Kidney (tissue), 14 donors: ENCODE results near the gene CTIF. TPM values are rescaled to one million over a fixed set of nuclear protein-coding genes. Genes with fewer than 3 reads are reported as not detected.
A peak's percentile ranks its signal among the peaks of the same experiment; 100 is the strongest.

Source experiments
- DNase-seq, 5 donors: peaks; one replicate each; pipeline ENCODE4 v3.0.0-alpha.2; 2013 to 2020
- FAIRE-seq: peaks from 2 replicates; lab custom pipeline; 2012; peaks lifted over from hg19 to GRCh38; lab: Jason Lieb, UNC
- H3K27ac ChIP-seq, 2 donors: one replicate each; pipeline ENCODE4 v1.7.0; 2013; ENCODE audit warnings: low read depth in 2 of 2, low read length in 2 of 2, inconsistent platforms in 1 of 2
- H3K27me3 ChIP-seq: one replicate; pipeline ENCODE4 v1.7.1; 2013; ENCODE audit warnings: low read length, inconsistent platforms; ENCODE audit not compliant: control insufficient read depth, insufficient read depth
- H3K36me3 ChIP-seq, 3 donors: one replicate each; pipeline versions ENCODE4 v1.7.0 to v1.7.1; 2013; ENCODE audit warnings: low read length in 3 of 3, control low read depth in 1 of 3, inconsistent platforms in 1 of 3; ENCODE audit not compliant: insufficient read depth in 3 of 3, control insufficient read depth in 2 of 3
- H3K4me1 ChIP-seq, 3 donors: one replicate each; pipeline versions ENCODE4 v1.7.0 to v1.7.1; 2013; ENCODE audit warnings: low read length in 3 of 3, inconsistent platforms in 1 of 3, low read depth in 1 of 3; ENCODE audit not compliant: control insufficient read depth in 2 of 3, insufficient read depth in 2 of 3
- H3K4me3 ChIP-seq, 3 donors: one replicate each; pipeline versions ENCODE4 v1.7.0 to v1.8.1; 2013; ENCODE audit warnings: low read length in 3 of 3, control low read depth in 1 of 3, inconsistent platforms in 1 of 3
- H3K9ac ChIP-seq, 3 donors: one replicate each; pipeline versions ENCODE4 v1.7.0 to v1.7.1; 2013; ENCODE audit warnings: low read length in 3 of 3, control low read depth in 1 of 3, inconsistent platforms in 1 of 3
- H3K9me3 ChIP-seq, 3 donors: one replicate each; pipeline versions ENCODE4 v1.7.0 to v1.7.1; 2013; ENCODE audit warnings: low read length in 3 of 3, control low read depth in 1 of 3, inconsistent platforms in 1 of 3; ENCODE audit not compliant: control insufficient read depth in 2 of 3, insufficient read depth in 1 of 3
- intact Hi-C: fragments of 100-400 bp; cut with DNase I; formaldehyde crosslinking; loops from one replicate; pipeline ENCODE4 v1.11.1; 2022
- polyA plus RNA-seq: library from polyadenylated mRNA; stranded (reverse); fragments of 350-450 nt; fragmentation: Illumina TruSeq; extraction: RNeasy Lipid Tissue Mini Kit (QIAGEN cat#74804); gene quantifications from one replicate; pipeline ENCODE4 v1.2.3, GENCODE V29; 2014; ENCODE audit warnings: low read depth, low replicate concordance; ENCODE audit not compliant: insufficient read depth
- total RNA-seq: library from RNA; stranded (reverse); fragmentation: NEBNext Ultra II Directional; extraction: Animal tissue kit (Norgen Biotek cat#: 25700); gene quantifications from one replicate; pipeline ENCODE4 v1.2.1, GENCODE V29; 2021
- TF ChIP-seq, protein P1 (sequence below): IDR thresholded peaks from 3 replicates; pipeline ENCODE4 v1.5.1; 2012; ENCODE audit warnings: mild to moderate bottlenecking, moderate library complexity, borderline replicate concordance; ENCODE audit not compliant: insufficient read depth; ENCODE audit errors: extremely low read depth
- donor health status: control.
- donor health status: control.
- donor health status: control.
- donor health status: control.
- donor health status: control.
- donor health status: DM: yes; HTN: yes; CAD: no.
- donor health status: Normal renal cell carcinoma (clear cell type).

The CTIF gene
- total and polyA plus RNA-seq, 2 donors from 2014 or later: 37.3 to 41.9 TPM

DNA sequence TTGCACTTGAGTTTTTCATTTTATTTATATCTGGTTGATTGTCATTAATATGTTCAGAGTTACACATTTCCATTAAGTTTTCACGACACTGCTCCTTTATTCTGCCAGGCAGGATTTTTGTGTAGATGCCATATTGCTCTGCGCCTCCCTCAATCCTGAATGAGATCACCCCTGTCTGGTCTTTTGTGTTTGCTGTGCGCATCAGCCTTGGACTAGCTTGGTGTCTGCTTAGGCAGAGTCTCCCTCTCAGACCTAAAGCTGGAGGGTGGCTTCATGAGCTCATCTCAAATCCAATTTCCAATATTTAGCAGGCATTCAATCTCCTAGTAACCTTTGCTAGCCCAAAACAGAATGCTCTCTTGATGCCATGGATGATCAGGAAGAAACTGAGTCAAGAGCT lies 274.5 kb downstream of the CTIF start:
- H3K4me1 ChIP-seq: no peaks in the 10 kb centered on the region
- H3K9me3 ChIP-seq: no peaks in the 10 kb centered on the region
- H3K9ac ChIP-seq: no peak overlapping the region
- FAIRE-seq (no peak), DNase-seq (no peak)
- no peak overlapping the region for H3K27ac ChIP-seq
- TF ChIP-seq, protein P1, sequence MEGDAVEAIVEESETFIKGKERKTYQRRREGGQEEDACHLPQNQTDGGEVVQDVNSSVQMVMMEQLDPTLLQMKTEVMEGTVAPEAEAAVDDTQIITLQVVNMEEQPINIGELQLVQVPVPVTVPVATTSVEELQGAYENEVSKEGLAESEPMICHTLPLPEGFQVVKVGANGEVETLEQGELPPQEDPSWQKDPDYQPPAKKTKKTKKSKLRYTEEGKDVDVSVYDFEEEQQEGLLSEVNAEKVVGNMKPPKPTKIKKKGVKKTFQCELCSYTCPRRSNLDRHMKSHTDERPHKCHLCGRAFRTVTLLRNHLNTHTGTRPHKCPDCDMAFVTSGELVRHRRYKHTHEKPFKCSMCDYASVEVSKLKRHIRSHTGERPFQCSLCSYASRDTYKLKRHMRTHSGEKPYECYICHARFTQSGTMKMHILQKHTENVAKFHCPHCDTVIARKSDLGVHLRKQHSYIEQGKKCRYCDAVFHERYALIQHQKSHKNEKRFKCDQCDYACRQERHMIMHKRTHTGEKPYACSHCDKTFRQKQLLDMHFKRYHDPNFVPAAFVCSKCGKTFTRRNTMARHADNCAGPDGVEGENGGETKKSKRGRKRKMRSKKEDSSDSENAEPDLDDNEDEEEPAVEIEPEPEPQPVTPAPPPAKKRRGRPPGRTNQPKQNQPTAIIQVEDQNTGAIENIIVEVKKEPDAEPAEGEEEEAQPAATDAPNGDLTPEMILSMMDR: no peak
- intact Hi-C loops: no loop called here
- H3K4me3 ChIP-seq: no peak overlapping the region
- peaks cover 0 to 2% (median 0%) of the 10 kb centered on the region in 3 donors for H3K36me3 ChIP-seq
- H3K27me3 ChIP-seq: no peaks in the 10 kb centered on the region

DNA sequence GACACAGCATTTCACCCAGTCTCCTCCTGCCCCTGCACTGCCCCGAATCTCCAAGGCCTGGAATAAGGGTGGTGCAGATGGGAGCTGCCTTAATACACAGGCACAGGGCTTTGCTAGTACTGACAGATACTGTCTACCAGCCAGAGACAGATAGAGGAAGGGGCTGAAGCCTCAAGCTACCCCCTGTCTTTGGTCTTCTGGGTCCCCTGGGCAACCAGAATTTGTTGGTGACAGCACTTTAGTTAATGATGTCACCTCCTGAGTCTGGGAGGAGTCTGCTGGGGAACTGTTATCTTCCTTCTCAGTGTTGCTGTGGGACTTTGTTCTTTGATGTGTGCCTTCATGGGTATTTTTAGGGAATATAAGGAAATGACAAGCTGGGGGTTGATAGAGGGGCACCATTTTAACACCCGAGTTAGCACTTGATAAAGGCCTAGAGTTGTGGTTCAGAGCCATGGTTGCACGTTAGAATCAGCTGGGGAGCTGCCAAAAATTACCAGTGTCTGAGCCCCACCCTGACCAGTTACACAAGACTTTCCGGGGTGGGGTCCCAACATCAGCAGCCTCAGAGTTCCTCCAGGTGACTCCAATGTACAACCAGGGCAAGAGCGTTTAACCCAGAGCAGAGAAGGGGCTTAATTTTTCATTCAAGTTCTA lies 275.1 kb downstream of the CTIF start:
- H3K27ac ChIP-seq: peak overlapping the region in 1 of 2 donors; percentile 9
- H3K9ac ChIP-seq: no peak overlapping the region
- no peaks in the 10 kb centered on the region for H3K9me3 ChIP-seq
- DNase-seq (peak in 1 of 5 donors; percentile 5), FAIRE-seq (no peak)
- H3K4me1 ChIP-seq: no peaks in the 10 kb centered on the region
- peaks cover 0 to 4% (median 0%) of the 10 kb centered on the region in 3 donors for H3K36me3 ChIP-seq
- H3K4me3 ChIP-seq: no peak overlapping the region
- intact Hi-C loops: no loop called here
- TF ChIP-seq, protein P1: no peak
- H3K27me3 ChIP-seq: no peaks in the 10 kb centered on the region

DNA sequence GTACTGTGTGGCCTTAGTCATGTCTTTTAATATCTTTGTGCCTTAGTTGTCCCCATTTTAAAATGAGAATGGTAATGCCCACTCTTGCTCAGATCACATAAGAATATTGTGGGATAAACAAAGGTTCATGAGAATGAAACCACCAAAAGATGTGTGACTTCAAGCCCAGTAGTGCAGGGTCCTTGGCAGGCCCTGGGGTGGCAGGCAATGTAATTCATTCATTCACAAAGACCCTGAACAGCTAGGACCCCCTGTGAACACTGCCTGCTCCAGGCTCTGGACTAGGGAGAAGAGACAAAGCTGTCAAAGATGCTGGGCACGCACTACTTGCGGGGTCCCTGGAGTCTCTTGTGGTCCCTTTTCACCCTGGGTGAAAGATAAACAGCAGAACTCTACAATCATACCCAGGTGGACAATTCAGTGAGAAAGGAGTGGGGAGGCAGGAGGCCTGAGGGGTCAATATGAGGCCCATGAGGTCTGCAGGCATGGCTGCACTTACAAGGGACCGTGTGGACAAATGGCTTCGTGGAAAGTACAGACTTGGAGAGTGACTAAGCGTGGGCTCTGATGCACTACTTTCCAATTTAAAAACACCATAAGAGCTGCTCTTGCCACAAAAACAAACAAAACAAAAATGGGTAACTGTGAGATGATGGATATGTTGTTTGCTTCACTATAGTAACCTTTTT lies 275.8 kb downstream of the CTIF start:
- Histone ChIP-seq H3K4me3 (no peak overlapping the region), H3K9ac (no peak overlapping the region), H3K27me3 (no peaks in the 10 kb centered on the region), H3K4me1 (no peaks in the 10 kb centered on the region), H3K9me3 (no peaks in the 10 kb centered on the region), H3K27ac (no peak overlapping the region), H3K36me3 (peaks cover 0 to 4% (median 0%) of the 10 kb centered on the region in 3 donors)
- intact Hi-C loops: no loop called here
- DNase-seq (peak in 1 of 5 donors; percentile 10), FAIRE-seq (no peak)
- TF ChIP-seq, protein P1: no peak
